BJ (cell line): Measurements from ENCODE around the gene LRRC17. TPM values are rescaled to one million over a fixed set of nuclear protein-coding genes. Genes with fewer than 3 reads are reported as not detected.

Experiments used
- CTCF ChIA-PET: fragments of 350-600 bp; formaldehyde crosslinking; extraction: SDS; loops from one replicate; lab custom pipeline; 2021; ENCODE audit warnings: antibody characterized with exemption, inconsistent platforms; lab: Yijun Ruan, JAX
- POLR2A ChIA-PET: fragments of 300-600 bp; sonication (Branson Sonifier 250); formaldehyde crosslinking; extraction: SDS; loops from one replicate; lab custom pipeline; 2021; ENCODE audit warnings: antibody characterized with exemption; lab: Charles Lee
- DNase-seq: peaks from one replicate; pipeline ENCODE4 v3.0.0-alpha.2; 2011; ENCODE audit warnings: low read depth
- H3K27me3 ChIP-seq: 2 replicates; pipeline ENCODE4 v1.6.0; 2011; ENCODE audit warnings: low read length; ENCODE audit not compliant: control insufficient read depth, insufficient read depth
- H3K36me3 ChIP-seq: 2 replicates; pipeline ENCODE4 v1.5.1; 2011; ENCODE audit warnings: low read length; ENCODE audit not compliant: control insufficient read depth, insufficient read depth
- H3K4me3 ChIP-seq: 2 replicates; pipeline ENCODE4 v1.5.1; 2011; ENCODE audit warnings: low read depth, mild to moderate bottlenecking, control low read depth, low read length
- polyA plus RNA-seq: library from polyadenylated mRNA; depleted of rRNA; stranded (reverse); fragments of >200 nt; gene quantifications from 2 replicates; pipeline ENCODE4 v1.2.3, GENCODE V29; 2011
- TF ChIP-seq, protein P1 (sequence below): IDR thresholded peaks from 2 replicates; pipeline ENCODE4 v1.5.1; 2011; ENCODE audit warnings: low read depth, mild to moderate bottlenecking, control low read depth, inconsistent platforms, low read length, moderate library complexity; ENCODE audit not compliant: insufficient read depth

Gene LRRC17
- polyA plus RNA-seq, 1 experiment = 2.4 TPM

DNA sequence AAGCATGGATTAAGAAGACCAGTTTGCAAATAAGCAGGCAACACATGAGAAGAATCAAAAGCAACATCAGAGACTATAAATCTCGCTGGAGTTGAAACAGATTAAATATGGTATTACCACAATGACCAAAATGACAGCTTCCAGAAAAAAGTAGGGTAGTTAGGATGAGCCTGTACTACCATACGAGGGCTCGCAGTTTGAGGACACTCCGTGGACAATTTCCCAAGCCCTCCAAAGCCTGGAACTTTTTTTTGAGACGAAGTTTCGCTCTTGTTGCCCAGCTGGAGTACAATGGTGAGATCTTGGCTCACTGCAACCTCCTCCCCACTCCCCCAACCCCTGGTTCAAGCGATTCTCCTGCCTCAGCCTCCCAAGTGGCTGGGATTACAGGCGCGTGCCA is 1.0 kb downstream of the LRRC17 start:
- no peak for DNase-seq
- TF ChIP-seq, protein P1, sequence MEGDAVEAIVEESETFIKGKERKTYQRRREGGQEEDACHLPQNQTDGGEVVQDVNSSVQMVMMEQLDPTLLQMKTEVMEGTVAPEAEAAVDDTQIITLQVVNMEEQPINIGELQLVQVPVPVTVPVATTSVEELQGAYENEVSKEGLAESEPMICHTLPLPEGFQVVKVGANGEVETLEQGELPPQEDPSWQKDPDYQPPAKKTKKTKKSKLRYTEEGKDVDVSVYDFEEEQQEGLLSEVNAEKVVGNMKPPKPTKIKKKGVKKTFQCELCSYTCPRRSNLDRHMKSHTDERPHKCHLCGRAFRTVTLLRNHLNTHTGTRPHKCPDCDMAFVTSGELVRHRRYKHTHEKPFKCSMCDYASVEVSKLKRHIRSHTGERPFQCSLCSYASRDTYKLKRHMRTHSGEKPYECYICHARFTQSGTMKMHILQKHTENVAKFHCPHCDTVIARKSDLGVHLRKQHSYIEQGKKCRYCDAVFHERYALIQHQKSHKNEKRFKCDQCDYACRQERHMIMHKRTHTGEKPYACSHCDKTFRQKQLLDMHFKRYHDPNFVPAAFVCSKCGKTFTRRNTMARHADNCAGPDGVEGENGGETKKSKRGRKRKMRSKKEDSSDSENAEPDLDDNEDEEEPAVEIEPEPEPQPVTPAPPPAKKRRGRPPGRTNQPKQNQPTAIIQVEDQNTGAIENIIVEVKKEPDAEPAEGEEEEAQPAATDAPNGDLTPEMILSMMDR = no peak
- POLR2A ChIA-PET = no interaction called here
- no peaks in the 10 kb centered on the region for H3K36me3 ChIP-seq
- CTCF ChIA-PET = interaction anchor here (2.0 kb wide), 1 partner anchor 19 kb away, joined by 7 read pairs; no protein-coding TSS in a partner anchor
- no peaks in the 10 kb centered on the region for H3K27me3 ChIP-seq
- no peak overlapping the region for H3K4me3 ChIP-seq

DNA sequence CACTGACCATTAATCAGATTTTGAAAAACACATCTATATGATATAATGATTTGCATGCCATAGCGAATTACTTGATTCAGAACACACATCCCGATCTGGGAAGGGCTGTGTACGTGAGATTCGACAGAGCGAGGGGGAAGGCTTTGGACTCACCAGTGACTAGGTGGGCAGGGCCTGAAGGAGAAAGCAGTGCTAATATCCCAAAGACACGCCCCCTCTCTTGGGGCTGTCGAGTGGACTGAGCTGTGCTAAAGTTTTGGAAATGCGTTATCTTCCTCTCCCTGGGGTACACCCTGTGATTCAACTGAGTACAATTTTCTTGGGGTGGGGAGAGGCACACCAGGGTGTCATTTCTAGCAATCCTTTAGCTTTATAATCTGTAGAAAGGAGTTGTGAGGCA is 1.8 kb downstream of the LRRC17 start:
- TF ChIP-seq, protein P1 = no peak
- Histone ChIP-seq H3K4me3 (no peak overlapping the region), H3K36me3 (no peaks in the 10 kb centered on the region), H3K27me3 (no peaks in the 10 kb centered on the region)
- DNase-seq = no peak
- CTCF ChIA-PET = interaction anchor here (2.0 kb wide), 1 partner anchor 19 kb away, joined by 7 read pairs; no protein-coding TSS in a partner anchor
- POLR2A ChIA-PET = no interaction called here

DNA sequence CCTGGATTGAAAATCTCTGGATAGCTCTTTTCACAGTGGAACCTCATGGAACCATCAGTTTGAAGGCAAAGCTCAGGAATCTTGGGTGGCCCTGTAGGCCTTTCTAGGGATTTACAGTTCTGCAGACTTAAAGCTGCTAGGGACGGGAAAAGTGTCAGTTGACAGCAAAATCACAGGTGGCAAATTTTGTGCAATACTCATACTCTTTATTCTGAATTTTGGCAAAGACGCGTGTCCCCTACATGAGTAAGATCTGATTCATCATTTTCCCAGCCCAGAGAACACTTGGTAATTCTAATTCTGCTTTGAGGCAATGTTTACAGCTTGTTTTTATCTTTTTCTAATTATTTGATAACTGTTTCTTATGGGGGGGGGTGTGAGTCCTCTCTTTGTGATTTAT is 3.6 kb downstream of the LRRC17 start:
- CTCF ChIA-PET = interaction anchor here (0.5 to 1.4 kb wide), 2 partner anchors 103 to 495 kb away, joined by 3 to 5 read pairs; no protein-coding TSS in a partner anchor
- Histone ChIP-seq H3K4me3 (no peak overlapping the region), H3K36me3 (no peaks in the 10 kb centered on the region), H3K27me3 (no peaks in the 10 kb centered on the region)
- DNase-seq = no peak
- POLR2A ChIA-PET = interaction anchor here (0.6 kb wide), 1 partner anchor 45 kb away, joined by 10 read pairs; no protein-coding TSS in a partner anchor
- TF ChIP-seq, protein P1 = no peak

DNA sequence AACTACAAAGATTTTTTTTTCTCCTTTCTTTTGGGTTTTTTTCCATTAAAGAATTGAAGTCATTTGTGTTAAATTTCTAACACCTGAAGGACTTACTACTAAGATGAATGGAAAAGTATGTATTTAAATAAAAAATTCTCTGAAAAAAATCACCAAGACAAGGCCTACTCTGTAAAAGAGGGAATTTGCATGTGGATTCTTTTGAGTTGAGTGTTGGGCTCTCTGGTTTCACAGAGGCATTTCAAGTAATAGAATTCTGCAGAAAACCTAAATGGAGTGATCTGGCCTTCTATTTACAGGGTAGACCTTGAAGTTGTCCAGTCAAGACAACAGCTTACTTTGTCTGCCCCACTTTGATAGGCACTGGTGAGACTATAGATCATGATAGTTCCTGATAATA is 4.1 kb downstream of the LRRC17 start:
- Histone ChIP-seq H3K4me3 (no peak overlapping the region), H3K36me3 (no peaks in the 10 kb centered on the region), H3K27me3 (no peaks in the 10 kb centered on the region)
- ChIA-PET POLR2A (no interaction called here), CTCF (interaction anchor here (0.5 to 1.4 kb wide), 2 partner anchors 103 to 495 kb away, joined by 3 to 5 read pairs; no protein-coding TSS in a partner anchor)
- no peak for DNase-seq
- TF ChIP-seq, protein P1 = no peak

DNA sequence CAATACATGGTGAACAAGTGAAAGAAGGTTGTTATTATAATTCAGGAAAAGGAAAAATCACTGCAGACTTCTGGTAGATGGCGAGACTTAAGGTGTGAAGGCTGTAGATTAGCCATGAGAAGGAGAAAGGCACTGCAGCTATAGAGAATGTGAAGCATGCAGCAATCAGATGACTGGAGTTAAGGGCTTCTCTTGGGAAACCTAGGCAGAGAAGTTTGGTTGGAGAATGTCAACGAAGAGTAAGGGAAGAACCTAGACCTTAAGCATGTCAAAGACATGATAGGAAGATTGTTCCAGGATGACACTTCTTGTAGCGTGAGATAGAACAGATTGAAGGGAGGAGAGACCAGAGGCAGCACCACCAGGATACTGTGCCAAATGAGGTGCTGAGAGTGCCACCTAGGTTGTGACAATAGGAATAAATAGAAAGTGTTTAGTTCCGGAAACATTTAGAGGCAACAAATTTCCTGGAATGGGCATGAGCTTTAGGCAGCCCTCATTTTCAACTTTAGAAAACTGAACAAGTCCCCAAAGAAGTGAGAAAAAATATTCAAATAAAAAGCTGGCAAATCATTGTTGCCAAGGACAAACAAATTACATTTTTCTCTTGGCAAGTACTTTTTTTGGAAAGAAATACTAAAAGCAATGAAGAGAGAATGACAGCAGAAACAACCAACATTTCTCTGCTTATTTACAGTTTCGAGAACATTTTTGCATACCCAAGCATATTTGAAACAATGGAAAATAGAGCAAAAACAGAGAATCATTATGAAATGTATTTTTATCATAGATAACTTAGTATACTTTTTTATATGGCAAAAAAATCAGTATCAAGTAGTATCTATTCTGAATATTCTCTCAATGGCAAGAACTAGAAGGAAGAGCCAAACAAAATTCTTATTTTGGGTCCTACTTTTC is 4.9 kb downstream of the LRRC17 start:
- ChIA-PET CTCF (interaction anchor here (1.4 kb wide), 1 partner anchor 104 kb away, joined by 5 read pairs; no protein-coding TSS in a partner anchor), POLR2A (no interaction called here)
- Histone ChIP-seq H3K27me3 (no peaks in the 10 kb centered on the region), H3K4me3 (no peak overlapping the region), H3K36me3 (no peaks in the 10 kb centered on the region)
- DNase-seq = no peak
- TF ChIP-seq, protein P1 = no peak
